Natural killer cell treated with Interleukin-12 subunit alpha and Interleukin-12 subunit beta and Interleukin-15 and Interleukin-18, amount 100 ng/mL, for 72 hours (primary cell): Measurements from ENCODE around the gene CYB5B. TPM values are rescaled to one million over a fixed set of nuclear protein-coding genes. Genes with fewer than 3 reads are reported as not detected.
A peak's percentile ranks its signal among the peaks of the same experiment; 100 is the strongest.

Source experiments
- ATAC-seq, 2 donors: fragments of 150-1000 bp; cut with Tn5 transposase in 1 of 2; sonication (Bioruptor Pico), chemical (Tn5 transposase) in 1 of 2; 2 replicates each; pipeline ENCODE4 v1.10.0; 2021
- DNase-seq: peaks from one replicate; pipeline ENCODE4 v3.0.0; 2022; ENCODE audit warnings: low spot score
- H3K27ac Mint-ChIP-seq, 2 donors: 1 replicate in 1 of 2; 2 replicates in 1 of 2; pipeline ENCODE4 v1.8.0; 2022; ENCODE audit warnings: mixed read lengths in 2 of 2, mild to moderate bottlenecking in 1 of 2, moderate library complexity in 1 of 2
- H3K27me3 Mint-ChIP-seq, 2 donors: 1 replicate in 1 of 2; 2 replicates in 1 of 2; pipeline ENCODE4 v1.8.0; 2022; ENCODE audit warnings: mixed read lengths in 2 of 2
- H3K36me3 Mint-ChIP-seq: one replicate; pipeline ENCODE4 v1.8.0; 2022; ENCODE audit warnings: mixed read lengths
- H3K4me1 Mint-ChIP-seq, 2 donors: 1 replicate in 1 of 2; 2 replicates in 1 of 2; pipeline ENCODE4 v1.8.0; 2022; ENCODE audit warnings: low read depth in 2 of 2, mixed read lengths in 2 of 2, mild to moderate bottlenecking in 1 of 2
- H3K4me3 Mint-ChIP-seq: one replicate; pipeline ENCODE4 v1.8.0; 2022; ENCODE audit warnings: mixed read lengths
- H3K9me3 Mint-ChIP-seq: 2 replicates; pipeline ENCODE4 v1.8.0; 2022; ENCODE audit warnings: mixed read lengths
- total RNA-seq, 2 donors: library from RNA; stranded (reverse); gene quantifications; one replicate each; pipeline ENCODE4 v1.2.3, GENCODE V29; 2022

Gene CYB5B
- total RNA-seq, 2 donors from 2014 or later, result 162 to 230 TPM

DNA sequence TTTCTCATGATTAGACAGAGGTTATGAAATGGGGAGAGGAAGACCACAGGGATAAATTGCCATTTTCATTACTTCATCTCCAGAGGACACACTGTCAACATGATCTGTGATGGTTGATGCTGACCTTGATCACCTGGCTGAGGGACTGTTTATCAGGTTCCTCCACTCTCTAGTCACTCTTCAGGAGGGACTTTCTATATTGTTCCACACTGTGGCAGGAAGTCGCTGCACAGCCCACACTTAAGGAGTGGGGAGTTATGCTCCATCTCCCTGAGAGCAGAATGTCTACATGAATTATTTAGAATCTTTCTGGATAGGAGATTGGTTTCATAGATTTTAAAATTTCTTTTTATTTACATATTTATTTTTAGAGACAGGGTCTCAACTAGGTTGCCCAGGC lies 46.7 kb downstream of the CYB5B start:
- no peaks in the 10 kb centered on the region for H3K36me3 Mint-ChIP-seq
- no peak overlapping the region for H3K4me3 Mint-ChIP-seq
- H3K27ac Mint-ChIP-seq, result peak overlapping the region in 1 of 2 donors; percentile 82
- no peaks in the 10 kb centered on the region for H3K9me3 Mint-ChIP-seq
- ATAC-seq (peak in 1 of 2 donors; percentile 67), DNase-seq (no peak)
- H3K4me1 Mint-ChIP-seq, result peaks cover 16 to 24% of the 10 kb centered on the region in 2 donors
- H3K27me3 Mint-ChIP-seq, result no peaks in the 10 kb centered on the region

DNA sequence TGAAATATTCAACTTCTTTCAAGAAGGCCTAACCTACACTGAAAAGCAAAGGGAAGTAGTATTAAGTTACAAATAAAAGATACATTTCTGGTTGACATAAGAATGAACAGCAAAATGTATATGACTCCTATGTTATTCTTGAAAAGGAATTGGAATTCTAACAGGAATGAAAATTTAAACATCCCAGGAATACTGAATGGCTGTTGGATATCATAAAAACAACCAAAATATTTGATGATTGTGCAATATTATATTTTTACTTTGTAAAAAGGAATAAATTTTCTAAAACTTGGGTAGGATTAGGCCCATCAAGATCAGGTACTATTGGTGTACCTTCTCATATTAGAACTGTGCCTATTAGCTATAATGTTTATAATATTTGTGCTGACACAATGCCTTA lies 50.0 kb downstream of the CYB5B start:
- Mint-ChIP-seq H3K27ac (no peak overlapping the region), H3K4me1 (peaks cover 6 to 19% of the 10 kb centered on the region in 2 donors), H3K27me3 (no peaks in the 10 kb centered on the region), H3K4me3 (no peak overlapping the region), H3K36me3 (no peaks in the 10 kb centered on the region), H3K9me3 (no peaks in the 10 kb centered on the region)
- ATAC-seq, result no peak
- DNase-seq, result no peak

DNA sequence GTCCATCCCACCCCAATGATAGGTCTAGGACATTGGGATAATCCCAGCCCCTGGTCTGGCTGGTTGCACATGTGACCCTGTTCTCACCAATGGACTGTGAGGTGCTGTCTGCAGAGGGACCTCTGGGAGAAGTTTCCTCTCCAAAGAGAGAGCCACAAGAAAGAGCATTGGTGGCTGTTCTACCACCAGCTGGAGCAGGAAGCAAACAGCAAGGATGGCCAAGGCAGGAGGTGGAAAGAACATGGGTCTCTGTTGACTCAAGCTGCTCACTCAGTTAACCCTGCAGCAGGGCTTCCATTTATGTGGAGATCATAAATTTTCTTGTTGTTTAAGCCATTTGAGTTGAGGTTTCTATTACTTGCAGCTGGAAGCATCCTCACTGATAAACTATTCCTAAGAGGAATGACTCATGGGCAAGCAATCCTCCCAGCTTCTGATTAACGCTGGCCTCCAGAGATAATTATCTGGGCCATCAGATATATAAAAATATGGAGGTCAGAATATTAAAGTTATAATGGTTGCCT lies 52.6 kb downstream of the CYB5B start:
- Mint-ChIP-seq H3K36me3 (no peaks in the 10 kb centered on the region), H3K9me3 (no peaks in the 10 kb centered on the region), H3K4me1 (peaks cover 0 to 10% of the 10 kb centered on the region in 2 donors), H3K4me3 (no peak overlapping the region), H3K27ac (peak overlapping the region in 1 of 2 donors; percentile 24), H3K27me3 (no peaks in the 10 kb centered on the region)
- DNase-seq (no peak), ATAC-seq (no peak)

DNA sequence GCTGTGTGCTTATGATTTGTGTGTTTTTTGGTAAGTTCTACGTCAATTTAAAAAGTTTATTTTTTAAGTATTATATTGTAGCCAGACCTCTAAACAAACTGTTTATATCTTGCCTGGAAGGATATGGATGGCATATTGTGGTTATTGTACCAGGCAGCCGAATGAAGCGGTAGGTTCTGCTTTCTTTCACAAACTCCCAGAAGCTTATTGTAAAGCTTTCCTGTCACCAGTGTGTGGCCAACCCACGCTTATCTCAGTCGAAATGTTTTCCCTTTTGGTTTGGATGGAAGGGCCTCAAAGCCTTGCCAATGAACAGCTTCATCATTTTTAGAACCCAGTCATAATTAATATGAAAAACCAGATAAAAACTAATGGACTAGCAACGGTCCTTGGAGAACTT lies 53.1 kb downstream of the CYB5B start:
- no peak overlapping the region for H3K4me3 Mint-ChIP-seq
- no peaks in the 10 kb centered on the region for H3K27me3 Mint-ChIP-seq
- H3K36me3 Mint-ChIP-seq, result no peaks in the 10 kb centered on the region
- ATAC-seq, result no peak
- peaks cover 0 to 10% of the 10 kb centered on the region in 2 donors for H3K4me1 Mint-ChIP-seq
- H3K9me3 Mint-ChIP-seq, result no peaks in the 10 kb centered on the region
- H3K27ac Mint-ChIP-seq, result no peak overlapping the region
- no peak for DNase-seq

DNA sequence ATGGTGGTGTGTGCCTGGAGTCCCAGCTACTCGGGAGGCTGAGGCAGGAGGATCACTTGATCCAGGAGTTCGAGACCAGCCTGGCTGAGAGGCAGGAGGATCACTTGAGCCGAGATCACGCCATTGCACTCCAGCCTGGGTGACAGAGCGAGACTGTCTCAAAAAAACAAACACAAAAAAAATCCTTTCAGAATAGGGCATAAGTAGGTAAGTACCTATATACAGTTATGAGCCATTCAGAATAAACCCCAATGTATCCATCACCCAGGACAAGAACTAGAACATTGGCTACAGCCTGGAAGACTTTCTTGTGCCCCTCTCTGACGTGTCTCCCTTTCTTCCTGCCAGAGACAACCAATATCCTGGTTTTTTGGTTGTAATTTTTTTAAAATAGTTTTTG lies 54.3 kb downstream of the CYB5B start:
- no peaks in the 10 kb centered on the region for H3K9me3 Mint-ChIP-seq
- H3K27ac Mint-ChIP-seq, result no peak overlapping the region
- H3K27me3 Mint-ChIP-seq, result no peaks in the 10 kb centered on the region
- H3K4me3 Mint-ChIP-seq, result no peak overlapping the region
- ATAC-seq (no peak), DNase-seq (no peak)
- peaks cover 0 to 6% of the 10 kb centered on the region in 2 donors for H3K4me1 Mint-ChIP-seq
- H3K36me3 Mint-ChIP-seq, result no peaks in the 10 kb centered on the region

DNA sequence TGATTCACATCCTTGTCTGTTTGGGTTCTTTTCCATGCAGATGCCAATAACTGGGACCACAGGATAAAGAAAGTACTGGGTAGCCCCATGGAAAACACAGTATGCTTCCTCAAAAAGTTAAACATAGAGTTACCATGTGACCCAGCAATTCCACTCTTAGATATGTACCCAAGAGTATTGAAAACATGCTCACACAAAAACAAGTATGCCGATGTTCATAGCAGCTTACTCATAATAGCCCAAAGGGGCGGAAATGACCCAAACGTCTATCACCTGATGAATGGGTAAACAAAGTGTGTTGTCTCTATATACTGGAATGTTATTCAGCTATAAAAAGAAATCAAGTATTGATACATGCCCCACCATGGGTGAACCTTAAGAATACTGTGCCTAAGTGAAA lies 55.4 kb downstream of the CYB5B start:
- peaks cover 0 to 9% of the 10 kb centered on the region in 2 donors for H3K4me1 Mint-ChIP-seq
- H3K36me3 Mint-ChIP-seq, result no peaks in the 10 kb centered on the region
- H3K27me3 Mint-ChIP-seq, result no peaks in the 10 kb centered on the region
- no peak for DNase-seq
- H3K9me3 Mint-ChIP-seq, result no peaks in the 10 kb centered on the region
- H3K27ac Mint-ChIP-seq, result no peak overlapping the region
- no peak for ATAC-seq
- no peak overlapping the region for H3K4me3 Mint-ChIP-seq

DNA sequence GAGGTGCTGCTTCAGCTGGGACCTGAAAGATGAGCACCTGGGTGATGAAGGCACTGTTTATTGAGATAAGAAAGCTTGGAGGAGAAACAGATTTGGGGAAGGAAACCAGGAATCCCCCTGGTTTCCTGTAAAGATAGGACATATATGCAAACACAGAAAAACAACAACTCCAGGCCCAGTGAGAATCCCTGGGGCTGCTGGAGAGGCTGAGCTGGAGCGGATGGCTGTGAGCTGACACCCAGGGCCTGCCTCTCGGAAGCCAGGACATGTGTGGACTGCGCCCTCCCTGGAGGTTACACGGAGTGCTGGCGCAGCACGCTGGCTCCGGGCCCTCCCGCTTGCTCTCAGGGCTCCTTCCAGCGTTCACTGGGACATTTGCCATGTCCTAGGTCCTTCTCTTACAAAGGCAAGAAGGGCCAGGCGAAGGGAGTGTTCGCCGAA lies 57.5 kb downstream of the CYB5B start:
- no peaks in the 10 kb centered on the region for H3K36me3 Mint-ChIP-seq
- peak overlapping the region in 1 of 2 donors; percentile 82 for H3K27ac Mint-ChIP-seq
- no peak for DNase-seq
- H3K27me3 Mint-ChIP-seq, result no peaks in the 10 kb centered on the region
- no peaks in the 10 kb centered on the region for H3K9me3 Mint-ChIP-seq
- no peak for ATAC-seq
- peaks cover 0 to 7% of the 10 kb centered on the region in 2 donors for H3K4me1 Mint-ChIP-seq
- H3K4me3 Mint-ChIP-seq, result no peak overlapping the region

DNA sequence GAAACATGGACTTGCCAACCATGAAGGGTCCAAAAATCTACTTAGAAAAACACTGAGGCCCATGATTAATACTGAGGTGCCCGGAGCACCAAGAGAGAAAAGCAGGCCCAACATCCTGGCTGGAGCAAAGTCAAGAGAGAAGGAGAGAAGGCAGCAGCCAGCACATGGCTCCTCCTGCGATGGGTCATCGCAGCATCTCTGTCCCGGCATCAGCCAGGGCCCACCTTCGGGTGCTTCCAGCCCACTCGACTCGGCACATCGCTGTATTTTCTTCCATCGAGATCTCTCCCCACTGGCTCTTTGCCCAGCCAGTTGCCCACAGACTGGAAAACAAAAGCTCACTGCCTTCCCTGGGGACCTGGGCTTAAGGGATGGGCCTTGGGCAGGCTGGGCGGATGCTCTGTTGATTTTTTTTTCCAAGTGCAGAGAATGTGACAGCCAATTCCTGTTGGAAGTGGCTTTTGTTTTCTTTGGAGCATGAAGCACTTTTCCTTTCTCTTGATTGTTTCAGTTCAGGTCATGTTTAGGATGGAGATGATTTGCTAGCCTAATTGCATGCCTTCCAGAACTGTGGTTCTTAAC lies 58.1 kb downstream of the CYB5B start:
- Mint-ChIP-seq H3K27ac (no peak overlapping the region), H3K27me3 (no peaks in the 10 kb centered on the region), H3K4me3 (no peak overlapping the region), H3K36me3 (no peaks in the 10 kb centered on the region), H3K9me3 (no peaks in the 10 kb centered on the region), H3K4me1 (peaks cover 0 to 6% of the 10 kb centered on the region in 2 donors)
- ATAC-seq, result no peak
- no peak for DNase-seq

DNA sequence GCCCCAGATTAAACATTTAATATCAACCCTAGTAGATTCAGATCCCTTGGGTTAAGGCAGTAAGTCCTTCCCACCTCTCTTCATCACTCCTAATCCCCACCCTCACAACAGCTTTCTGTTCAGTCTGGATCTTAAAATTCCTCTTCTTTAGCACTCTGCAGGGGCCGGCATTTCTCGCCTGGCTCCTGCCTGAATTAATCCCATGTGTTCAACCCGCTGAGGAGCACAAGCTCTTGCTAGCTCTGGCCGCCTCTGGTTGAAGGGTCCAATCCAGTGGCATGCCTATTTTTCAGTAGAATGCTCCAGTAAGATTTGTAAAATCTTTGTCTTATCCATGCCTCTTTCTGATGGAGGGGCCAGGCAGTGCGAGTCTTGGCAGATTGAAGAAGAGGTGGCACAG lies 59.2 kb downstream of the CYB5B start:
- H3K4me1 Mint-ChIP-seq, result peaks cover 0 to 6% of the 10 kb centered on the region in 2 donors

DNA sequence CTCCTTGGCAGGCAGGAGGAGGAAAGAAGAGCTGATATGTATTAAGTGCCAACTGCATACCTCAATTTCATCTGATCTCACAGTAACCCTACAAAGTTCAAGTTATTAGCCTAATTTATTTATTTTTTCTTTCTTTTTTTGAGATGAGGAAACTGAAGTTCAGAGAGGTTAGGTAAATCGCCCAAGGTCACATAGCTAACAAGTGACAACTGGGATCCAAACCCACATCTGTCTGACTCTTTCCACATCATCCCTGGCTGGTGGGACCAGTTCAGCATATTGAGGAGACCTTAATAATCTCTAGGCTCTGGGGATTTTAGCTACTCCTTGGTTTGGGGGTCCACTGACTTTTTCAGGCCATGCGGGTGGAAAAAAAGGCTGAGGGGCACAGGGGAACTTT lies 60.9 kb downstream of the CYB5B start:
- H3K36me3 Mint-ChIP-seq, result no peaks in the 10 kb centered on the region
- H3K27me3 Mint-ChIP-seq, result no peaks in the 10 kb centered on the region
- DNase-seq, result no peak
- H3K4me3 Mint-ChIP-seq, result no peak overlapping the region
- H3K4me1 Mint-ChIP-seq, result peaks cover 0 to 6% of the 10 kb centered on the region in 2 donors
- H3K27ac Mint-ChIP-seq, result no peak overlapping the region
- no peak for ATAC-seq
- H3K9me3 Mint-ChIP-seq, result no peaks in the 10 kb centered on the region

More for the DNA sequence above, 59.2 kb downstream of the CYB5B start:
- Mint-ChIP-seq H3K27ac (no peak overlapping the region), H3K4me3 (no peak overlapping the region), H3K9me3 (no peaks in the 10 kb centered on the region), H3K27me3 (no peaks in the 10 kb centered on the region), H3K36me3 (no peaks in the 10 kb centered on the region)
- ATAC-seq (no peak), DNase-seq (no peak)

DNA sequence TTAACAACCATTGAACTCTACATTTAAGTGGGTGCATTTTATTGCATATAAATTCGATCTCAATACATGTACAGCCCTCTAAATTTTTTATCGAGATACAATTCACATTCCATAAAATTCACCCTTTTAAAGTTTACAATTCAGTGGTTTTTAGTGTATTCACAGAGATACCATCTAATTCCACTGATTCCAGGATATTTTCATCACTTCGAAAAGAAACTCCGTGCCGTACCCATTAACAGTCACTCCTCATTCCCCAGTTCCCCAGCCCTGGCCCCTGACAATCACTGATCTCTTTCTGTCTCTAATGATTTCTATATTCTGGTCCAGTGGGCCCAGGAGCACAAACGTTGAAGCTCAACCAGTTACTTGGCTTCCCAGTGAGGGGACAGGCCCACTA lies 61.4 kb downstream of the CYB5B start:
- no peaks in the 10 kb centered on the region for H3K36me3 Mint-ChIP-seq
- ATAC-seq (no peak), DNase-seq (no peak)
- H3K27me3 Mint-ChIP-seq, result no peaks in the 10 kb centered on the region
- no peaks in the 10 kb centered on the region for H3K9me3 Mint-ChIP-seq
- no peak overlapping the region for H3K4me3 Mint-ChIP-seq
- H3K4me1 Mint-ChIP-seq, result peaks cover 0 to 4% of the 10 kb centered on the region in 2 donors
- H3K27ac Mint-ChIP-seq, result no peak overlapping the region

DNA sequence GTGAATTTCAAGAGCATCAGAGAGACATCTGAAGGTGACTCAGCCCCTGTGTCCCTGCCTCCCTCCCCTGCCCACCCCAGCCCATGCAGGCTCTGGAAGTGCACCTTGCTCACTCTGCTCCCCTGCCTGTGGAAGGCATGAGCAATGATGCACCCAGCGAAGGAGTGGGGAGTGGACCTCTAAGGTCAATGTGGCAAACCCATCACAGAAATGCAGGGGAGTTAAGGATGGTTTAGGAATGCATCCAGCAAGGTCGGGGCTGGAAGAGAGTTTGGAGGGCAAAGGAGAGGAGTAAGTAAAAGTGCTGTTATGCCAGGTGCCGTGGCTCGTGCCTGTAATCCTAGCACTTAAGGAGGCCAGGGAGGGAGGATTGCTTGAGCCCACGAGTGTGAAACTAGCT lies 61.9 kb downstream of the CYB5B start:
- no peak overlapping the region for H3K27ac Mint-ChIP-seq
- H3K36me3 Mint-ChIP-seq, result no peaks in the 10 kb centered on the region
- H3K9me3 Mint-ChIP-seq, result no peaks in the 10 kb centered on the region
- H3K4me1 Mint-ChIP-seq, result peaks cover 0 to 3% of the 10 kb centered on the region in 2 donors
- no peaks in the 10 kb centered on the region for H3K27me3 Mint-ChIP-seq
- no peak for DNase-seq
- ATAC-seq, result no peak
- no peak overlapping the region for H3K4me3 Mint-ChIP-seq

DNA sequence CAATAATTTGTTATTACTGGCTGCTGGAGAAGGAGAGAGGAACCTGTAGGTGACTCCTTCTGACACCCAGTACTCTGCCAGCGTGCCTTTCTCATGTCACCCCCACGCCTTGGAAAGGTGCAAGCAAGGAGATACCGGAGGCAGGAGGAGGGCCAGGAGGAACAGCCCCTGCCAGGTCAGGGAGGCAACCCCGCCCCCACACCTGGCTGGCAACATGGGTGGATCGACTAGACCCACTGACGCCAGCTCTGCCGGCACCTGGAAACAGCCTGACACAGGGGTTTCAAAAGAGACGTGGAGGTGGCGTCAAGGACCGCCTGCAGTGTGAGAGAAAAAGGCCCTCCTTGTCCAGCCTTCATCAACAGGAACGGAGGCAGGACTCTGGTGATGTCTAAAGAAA lies 62.3 kb downstream of the CYB5B start:
- no peak for DNase-seq
- no peak overlapping the region for H3K27ac Mint-ChIP-seq
- no peaks in the 10 kb centered on the region for H3K36me3 Mint-ChIP-seq

DNA sequence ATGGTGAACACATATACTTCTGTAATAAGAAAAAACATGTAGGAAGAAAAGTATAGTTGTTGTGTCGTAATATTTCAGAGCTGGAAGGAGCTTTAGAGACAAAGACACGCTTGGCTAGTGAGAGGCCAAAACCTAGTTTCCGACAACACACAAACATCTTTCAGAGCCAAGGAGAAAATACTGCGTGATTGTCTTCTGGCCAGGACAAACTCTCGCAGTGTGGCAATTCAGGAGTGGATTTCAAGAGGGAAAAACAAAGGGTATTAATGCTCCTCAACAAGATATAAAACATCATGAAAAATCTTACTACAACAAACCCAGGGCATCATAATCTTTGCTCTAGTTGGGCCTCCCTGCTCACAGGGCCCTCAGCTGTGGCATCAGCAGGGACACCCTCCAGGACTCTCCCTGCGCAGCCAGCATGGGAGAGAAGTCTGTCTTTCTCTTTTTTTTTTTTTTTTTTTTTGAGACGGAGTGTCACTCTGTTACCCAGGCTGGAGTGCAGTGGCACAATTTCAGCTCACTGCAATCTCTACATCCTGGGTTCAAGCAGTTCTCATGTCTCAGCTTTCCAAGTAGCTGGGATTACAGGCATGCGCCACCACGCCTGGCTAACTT lies 66.4 kb downstream of the CYB5B start:
- no peaks in the 10 kb centered on the region for H3K36me3 Mint-ChIP-seq
- H3K27me3 Mint-ChIP-seq, result no peaks in the 10 kb centered on the region
- H3K9me3 Mint-ChIP-seq, result no peaks in the 10 kb centered on the region
- H3K27ac Mint-ChIP-seq, result no peak overlapping the region
- peaks cover 3 to 10% of the 10 kb centered on the region in 2 donors for H3K4me1 Mint-ChIP-seq
- no peak for DNase-seq
- ATAC-seq, result no peak
- no peak overlapping the region for H3K4me3 Mint-ChIP-seq

More for the DNA sequence above, 62.3 kb downstream of the CYB5B start:
- Mint-ChIP-seq H3K9me3 (no peaks in the 10 kb centered on the region), H3K4me1 (peaks cover 0 to 3% of the 10 kb centered on the region in 2 donors), H3K27me3 (no peaks in the 10 kb centered on the region), H3K4me3 (no peak overlapping the region)
- ATAC-seq, result no peak
